ENCODE results near the gene DPPA5. TPM values are rescaled to one million over a fixed set of nuclear protein-coding genes. Genes with fewer than 3 reads are reported as not detected.

DPPA5 gene
- total and polyA plus RNA-seq, 2 experiments from 2014 or later: 3.0 to 12.9 TPM

DNA sequence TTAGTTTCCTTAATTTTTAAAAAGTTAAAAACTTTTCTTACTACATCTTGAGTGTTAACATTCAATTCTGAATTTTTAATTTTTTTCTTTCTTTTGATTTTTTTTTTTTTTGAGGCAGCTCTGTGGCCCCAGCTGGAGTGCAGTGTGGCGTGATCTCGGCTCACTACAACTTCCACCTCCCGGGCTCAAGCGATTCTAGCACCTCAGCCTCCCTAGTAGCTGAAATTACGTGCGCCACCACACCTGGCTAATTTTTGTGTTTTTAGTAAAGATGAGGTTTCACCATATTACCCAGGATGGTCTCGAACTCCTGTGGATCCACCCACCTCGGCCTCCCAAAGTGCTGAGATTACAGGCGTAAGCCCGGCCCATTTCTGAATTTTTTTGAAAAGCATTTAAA lies 41.8 kb upstream of the DPPA5 start:
- H3K4me3 ChIP-seq: no peak overlapping the region
- no peaks in the 10 kb centered on the region for H3K36me3 ChIP-seq (ENCODE audit: insufficient read depth)

DNA sequence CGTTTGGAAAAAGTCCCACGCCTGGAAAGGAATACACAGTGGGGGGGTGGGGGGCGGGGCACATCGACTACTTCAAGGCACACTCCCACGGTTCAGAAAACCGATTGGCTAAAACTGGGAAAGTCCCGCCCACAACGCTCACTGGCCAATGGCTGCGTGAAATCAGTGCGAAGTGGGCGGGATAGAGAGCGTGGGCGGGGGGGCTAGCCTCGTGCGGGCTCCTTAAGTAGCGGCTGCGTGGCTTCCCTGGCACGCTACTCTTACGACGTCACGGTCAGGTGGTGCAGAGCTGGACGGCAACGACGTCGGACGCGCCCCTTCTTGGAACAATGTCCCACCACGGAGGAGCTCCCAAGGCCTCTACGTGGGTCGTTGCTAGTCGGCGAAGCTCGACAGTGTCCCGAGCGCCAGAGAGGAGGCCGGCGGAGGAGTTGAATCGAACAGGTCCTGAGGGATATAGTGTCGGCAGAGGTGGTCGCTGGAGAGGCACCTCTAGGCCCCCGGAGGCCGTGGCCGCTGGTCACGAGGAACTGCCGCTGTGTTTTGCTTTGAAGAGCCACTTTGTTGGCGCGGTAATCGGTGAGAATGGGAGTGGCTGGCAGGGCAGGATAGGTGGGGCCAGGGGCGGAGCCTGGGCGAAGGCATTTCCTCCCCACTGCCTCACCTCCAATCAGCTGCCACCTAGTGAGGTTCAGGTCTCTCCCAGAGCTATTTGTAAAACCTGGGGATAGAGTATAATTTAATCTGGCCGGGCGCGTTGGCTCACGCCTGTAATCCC lies 40.7 kb upstream of the DPPA5 start, which contains the start of gene DDX43:
Gene DDX43, plus strand, starts transcription at position 252 of the 778 bp plus-strand sequence. Its CDS starts 78 bp downstream, at position 330.
- H3K4me2 ChIP-seq: no peak within 1 kb of the TSS
- Mint-ChIP-seq H3K9me3 (peaks cover 2% of the 10 kb centered on the region; the same call in 1 of the 3 replicates), H3K4me1 (peaks cover 9% of the 10 kb centered on the region; the same call in 2 of the 3 replicates), H3K27ac (no peak within 1 kb of the TSS), H3K27me3 (ENCODE audit: insufficient read depth, low read depth, poor library complexity) (peaks cover 4% of the 10 kb centered on the region), H3K4me3 (no peak within 1 kb of the TSS), H3K36me3 (ENCODE audit: low read depth) (peaks cover 4% of the 10 kb centered on the region; the same call in 1 of the 3 replicates)
- DNase-seq (ENCODE audit: low spot score) (peak; percentile 77), ATAC-seq (peak; percentile 72)
- peaks cover 11% of the 10 kb centered on the region for H3K4me1 ChIP-seq (ENCODE audit: insufficient read depth)
- peaks cover 4% of the 10 kb centered on the region; the same call in 1 of the 2 replicates for H3K27me3 ChIP-seq (ENCODE audit: insufficient read depth)
- H3K79me2 ChIP-seq (replicated peaks; ENCODE audit: insufficient read depth): no peaks in the 10 kb centered on the region
- no peak within 1 kb of the TSS for H3K4me3 ChIP-seq
- H2AFZ ChIP-seq: no peak within 1 kb of the TSS; the same call in none of the 2 replicates
- H3K27ac ChIP-seq (ENCODE audit: low read depth): no peak within 1 kb of the TSS
- 0 out of 2 replicates have a peak, but pooled peaks cover 9% of the 10 kb centered on the region for H3F3A ChIP-seq (replicated peaks; ENCODE audit: low read depth)
- H4K20me1 ChIP-seq (replicated peaks; ENCODE audit: insufficient read depth): no peaks in the 10 kb centered on the region
- H3K36me3 ChIP-seq (ENCODE audit: insufficient read depth): no peaks in the 10 kb centered on the region
- H3K9me2 ChIP-seq (ENCODE audit: insufficient read depth): no peaks in the 10 kb centered on the region
- TF ChIP-seq EZH2phosphoT487 (IDR thresholded peaks at IDR 0.05; ENCODE audit: unreplicated experiment): no peak
- TF ChIP-seq ZNF462 (CRISPR knock-in tag; IDR thresholded peaks at IDR 0.05): no peak
- no peak for TF ChIP-seq ETS1 (IDR thresholded peaks at IDR 0.05)
- TF ChIP-seq NANOG (IDR thresholded peaks at IDR 0.05; ENCODE audit: borderline replicate concordance): no peak

More for the DNA sequence above, 41.8 kb upstream of the DPPA5 start:
- Histone ChIP-seq H3K4me1 (ENCODE audit: insufficient read depth) (peaks cover 3% of the 10 kb centered on the region; the same call in 1 of the 2 replicates), H3K9me2 (ENCODE audit: insufficient read depth) (no peaks in the 10 kb centered on the region), H3K4me2 (no peak overlapping the region), H3K27ac (ENCODE audit: low read depth) (no peak overlapping the region), H2AFZ (no peak overlapping the region; the same call in 1 of the 2 replicates), H3K79me2 (replicated peaks; ENCODE audit: insufficient read depth) (no peaks in the 10 kb centered on the region), H3F3A (replicated peaks; ENCODE audit: low read depth) (0 out of 2 replicates have a peak, but pooled peaks cover 9% of the 10 kb centered on the region), H3K27me3 (ENCODE audit: insufficient read depth) (peaks cover 4% of the 10 kb centered on the region; the same call in 1 of the 2 replicates), H4K20me1 (replicated peaks; ENCODE audit: insufficient read depth) (no peaks in the 10 kb centered on the region)
- Mint-ChIP-seq H3K36me3 (ENCODE audit: low read depth) (peaks cover 4% of the 10 kb centered on the region; the same call in 1 of the 3 replicates), H3K27ac (no peak overlapping the region), H3K4me1 (peaks cover 5% of the 10 kb centered on the region; the same call in 2 of the 3 replicates), H3K27me3 (ENCODE audit: insufficient read depth, low read depth, poor library complexity) (peaks cover 4% of the 10 kb centered on the region), H3K4me3 (no peak overlapping the region), H3K9me3 (peaks cover 2% of the 10 kb centered on the region; the same call in 1 of the 3 replicates)
- ATAC-seq (no peak), DNase-seq (ENCODE audit: low spot score) (no peak)
- TF ChIP-seq ETS1 (IDR thresholded peaks at IDR 0.05) (no peak), ZNF114 (CRISPR knock-in tag; IDR thresholded peaks at IDR 0.05) (no peak), STAT1 (IDR thresholded peaks at IDR 0.05; ENCODE audit: unreplicated experiment) (no peak), EZH2phosphoT487 (IDR thresholded peaks at IDR 0.05; ENCODE audit: unreplicated experiment) (no peak), ZNF331 (CRISPR knock-in tag; IDR thresholded peaks at IDR 0.05; ENCODE audit: low read depth) (no peak), NANOG (IDR thresholded peaks at IDR 0.05; ENCODE audit: borderline replicate concordance) (no peak)
